BLaER1 (cell line): ENCODE measurements around the gene LMOD3.

Experiments used
- H3K27ac ChIP-seq: shearing (Covaris generic); formaldehyde crosslinking; 2 replicates; pipeline ENCODE4 v1.8.1; 2022
- H3K27me3 ChIP-seq: shearing (Covaris generic); formaldehyde crosslinking; 2 replicates; pipeline ENCODE4 v1.8.1; 2022
- H3K36me3 ChIP-seq: shearing (Covaris generic); formaldehyde crosslinking; 2 replicates; pipeline ENCODE4 v1.8.1; 2022
- H3K4me1 ChIP-seq: shearing (Covaris generic); formaldehyde crosslinking; 2 replicates; pipeline ENCODE4 v1.8.1; 2022
- H3K4me2 ChIP-seq: shearing (Covaris generic); formaldehyde crosslinking; 2 replicates; pipeline ENCODE4 v1.8.1; 2022
- H3K4me3 ChIP-seq: shearing (Covaris generic); formaldehyde crosslinking; 2 replicates; pipeline ENCODE4 v1.8.1; 2022
- H3K9ac ChIP-seq: shearing (Covaris generic); formaldehyde crosslinking; 2 replicates; pipeline ENCODE4 v1.8.1; 2022
- H3K9me3 ChIP-seq: shearing (Covaris generic); formaldehyde crosslinking; 2 replicates; pipeline ENCODE4 v1.8.1; 2022
- H4K20me1 ChIP-seq: shearing (Covaris generic); formaldehyde crosslinking; 2 replicates; pipeline ENCODE4 v1.8.1; 2022
- Cebpa-rat ChIP-seq: shearing (Covaris generic); IDR thresholded peaks from 2 replicates; pipeline ENCODE4 v1.8.1; 2022

The LMOD3 gene

DNA sequence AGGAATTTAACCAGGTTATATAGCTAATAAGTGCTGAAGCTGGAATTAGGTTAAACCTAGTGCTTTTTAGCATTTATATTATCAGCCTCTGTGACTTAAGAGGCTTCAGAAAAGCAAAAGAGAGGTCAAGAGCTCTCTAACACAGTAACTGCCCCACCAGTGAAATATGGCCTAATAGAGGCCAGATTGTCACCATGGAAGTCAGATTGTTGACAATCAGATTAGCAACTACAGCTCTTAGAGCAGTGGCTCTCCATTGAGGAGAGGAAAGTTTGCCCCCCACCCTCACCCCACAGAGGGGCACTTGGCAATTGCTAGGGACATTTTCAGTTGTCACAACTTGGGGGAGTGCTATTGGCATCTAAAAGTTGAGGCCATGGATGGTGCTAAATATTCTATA, 23.3 kb upstream of the LMOD3 start:
- Histone ChIP-seq H3K4me1 (peaks cover 11% of the 10 kb centered on the region), H3K27me3 (no peaks in the 10 kb centered on the region), H4K20me1 (no peaks in the 10 kb centered on the region), H3K4me2 (no peak overlapping the region), H3K9ac (no peak overlapping the region), H3K4me3 (no peak overlapping the region), H3K36me3 (no peaks in the 10 kb centered on the region), H3K27ac (no peak overlapping the region), H3K9me3 (no peaks in the 10 kb centered on the region)
- no peak for TF ChIP-seq Cebpa-rat

DNA sequence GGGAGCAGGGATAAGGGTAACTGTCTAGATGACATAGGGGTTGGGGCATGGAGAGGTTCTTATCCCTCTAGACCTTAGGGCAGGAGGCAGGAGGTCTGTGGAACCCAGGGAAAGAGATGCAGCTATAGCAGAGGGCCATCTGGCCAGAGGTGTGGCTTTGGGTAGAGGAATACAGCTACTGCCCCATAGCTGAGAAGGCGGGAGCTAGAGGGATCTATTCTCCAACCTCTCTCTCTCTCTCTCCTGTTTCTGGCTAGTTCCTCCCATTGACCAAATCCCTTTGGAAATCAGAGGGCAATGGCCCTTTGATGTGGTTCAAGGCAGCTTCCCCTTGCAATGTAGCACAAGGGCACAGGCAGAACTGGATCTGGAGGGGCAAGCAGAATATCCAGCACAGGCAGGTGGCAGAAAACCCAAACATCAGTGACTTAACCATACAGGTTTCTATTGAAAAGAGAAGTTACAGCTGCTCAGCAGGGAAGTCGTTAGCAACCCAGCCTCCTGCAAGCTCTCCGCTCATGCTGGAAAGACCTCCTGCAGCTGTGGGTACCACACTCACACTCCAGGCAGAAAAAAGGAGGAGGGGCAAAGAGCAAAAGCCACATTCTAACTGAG, 22.3 kb upstream of the LMOD3 start:
- Histone ChIP-seq H4K20me1 (no peaks in the 10 kb centered on the region), H3K27ac (no peak overlapping the region), H3K9ac (no peak overlapping the region), H3K4me1 (peaks cover 17% of the 10 kb centered on the region), H3K4me2 (peak overlapping the region; percentile 23; the same call in 1 of the 2 replicates), H3K27me3 (no peaks in the 10 kb centered on the region), H3K36me3 (no peaks in the 10 kb centered on the region), H3K4me3 (no peak overlapping the region), H3K9me3 (no peaks in the 10 kb centered on the region)
- TF ChIP-seq Cebpa-rat: no peak

GRCh38 chr3:69143612-69144011, 21.2 kb upstream of the LMOD3 start:
- no peaks in the 10 kb centered on the region for H3K36me3 ChIP-seq
- no peaks in the 10 kb centered on the region for H4K20me1 ChIP-seq
- H3K4me2 ChIP-seq: no peak overlapping the region
- H3K9ac ChIP-seq: no peak overlapping the region
- no peaks in the 10 kb centered on the region for H3K27me3 ChIP-seq
- no peak overlapping the region for H3K4me3 ChIP-seq
- no peak overlapping the region for H3K27ac ChIP-seq
- TF ChIP-seq Cebpa-rat: no peak
- peaks cover 17% of the 10 kb centered on the region for H3K4me1 ChIP-seq
- H3K9me3 ChIP-seq: no peaks in the 10 kb centered on the region

DNA sequence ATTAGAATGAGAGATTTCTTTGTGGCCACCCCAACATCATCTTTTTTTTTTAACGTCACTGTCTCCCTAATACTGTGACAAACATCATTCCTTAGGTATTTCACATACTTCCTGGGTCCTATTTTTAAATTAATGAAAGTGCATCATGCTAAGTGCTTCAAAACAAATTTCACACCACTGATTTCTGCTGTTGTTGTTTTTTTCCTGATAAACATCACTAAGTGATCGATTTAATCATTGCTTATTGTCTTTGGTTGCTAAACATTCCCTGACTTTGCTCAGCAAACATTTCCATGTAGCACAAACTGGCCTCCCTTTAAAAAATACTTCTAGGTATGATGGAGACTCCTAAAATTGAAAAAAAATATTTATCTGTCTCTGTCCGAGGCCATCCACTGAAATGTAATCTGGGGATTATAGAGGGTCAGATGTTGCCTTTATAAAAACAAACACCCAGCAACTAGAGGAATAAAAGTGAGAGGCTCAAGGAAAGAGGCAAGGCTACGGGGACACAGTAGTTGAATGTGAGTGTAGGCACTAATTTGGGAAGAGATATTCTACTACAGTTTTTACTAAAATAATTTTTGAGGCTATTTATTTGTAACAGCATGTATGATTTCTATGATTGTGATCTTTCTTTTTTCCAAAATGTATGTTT, 20.5 kb upstream of the LMOD3 start:
- no peak overlapping the region for H3K27ac ChIP-seq
- no peak for TF ChIP-seq Cebpa-rat
- H3K4me3 ChIP-seq: no peak overlapping the region
- H3K27me3 ChIP-seq: no peaks in the 10 kb centered on the region
- peaks cover 17% of the 10 kb centered on the region for H3K4me1 ChIP-seq
- no peaks in the 10 kb centered on the region for H3K36me3 ChIP-seq
- H3K9me3 ChIP-seq: no peaks in the 10 kb centered on the region
- no peak overlapping the region for H3K9ac ChIP-seq
- H3K4me2 ChIP-seq: no peak overlapping the region
- H4K20me1 ChIP-seq: no peaks in the 10 kb centered on the region

DNA sequence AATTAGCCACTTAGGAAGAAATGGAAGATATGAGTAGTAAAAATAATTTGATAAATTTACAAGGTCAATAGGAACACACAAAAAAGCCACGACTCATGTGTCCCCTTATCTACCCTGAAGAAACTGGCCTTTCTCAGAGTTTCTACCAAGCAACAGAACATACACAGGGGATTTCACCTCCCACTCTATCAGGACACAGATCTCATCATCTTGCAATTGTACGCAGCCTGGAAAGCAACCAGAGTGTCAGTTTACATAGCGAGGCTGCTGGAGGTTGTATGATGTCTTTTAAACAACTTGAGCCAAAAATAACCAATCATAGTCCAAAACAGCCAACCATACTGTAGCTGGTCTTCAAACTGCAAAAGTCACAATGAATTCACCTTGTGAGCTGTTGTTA, 19.7 kb upstream of the LMOD3 start:
- no peak overlapping the region for H3K4me3 ChIP-seq
- H3K36me3 ChIP-seq: no peaks in the 10 kb centered on the region
- no peaks in the 10 kb centered on the region for H3K9me3 ChIP-seq
- no peaks in the 10 kb centered on the region for H4K20me1 ChIP-seq
- peaks cover 17% of the 10 kb centered on the region for H3K4me1 ChIP-seq
- H3K4me2 ChIP-seq: no peak overlapping the region
- H3K27me3 ChIP-seq: no peaks in the 10 kb centered on the region
- no peak for TF ChIP-seq Cebpa-rat
- H3K9ac ChIP-seq: no peak overlapping the region
- H3K27ac ChIP-seq: no peak overlapping the region

- H3K4me3 ChIP-seq: no peak overlapping the region
- no peak for TF ChIP-seq Cebpa-rat
- H3K4me1 ChIP-seq: peaks cover 17% of the 10 kb centered on the region
- no peaks in the 10 kb centered on the region for H3K27me3 ChIP-seq
- no peak overlapping the region for H3K4me2 ChIP-seq
- H3K9me3 ChIP-seq: no peaks in the 10 kb centered on the region
- H4K20me1 ChIP-seq: no peaks in the 10 kb centered on the region
- H3K9ac ChIP-seq: no peak overlapping the region
- no peak overlapping the region for H3K27ac ChIP-seq
- H3K36me3 ChIP-seq: no peaks in the 10 kb centered on the region
Observed at GRCh38 chr3:69141313-69141712, 18.9 kb upstream of the LMOD3 start.

GRCh38 chr3:69137412-69137811, 15.0 kb upstream of the LMOD3 start:
- no peaks in the 10 kb centered on the region for H3K27me3 ChIP-seq
- H4K20me1 ChIP-seq: no peaks in the 10 kb centered on the region
- H3K4me3 ChIP-seq: no peak overlapping the region
- peaks cover 4% of the 10 kb centered on the region; the same call in 1 of the 2 replicates for H3K9me3 ChIP-seq
- TF ChIP-seq Cebpa-rat: no peak
- H3K4me2 ChIP-seq: no peak overlapping the region
- peaks cover 6% of the 10 kb centered on the region; the same call in 1 of the 2 replicates for H3K4me1 ChIP-seq
- no peak overlapping the region for H3K9ac ChIP-seq
- no peaks in the 10 kb centered on the region for H3K36me3 ChIP-seq
- H3K27ac ChIP-seq: no peak overlapping the region

DNA sequence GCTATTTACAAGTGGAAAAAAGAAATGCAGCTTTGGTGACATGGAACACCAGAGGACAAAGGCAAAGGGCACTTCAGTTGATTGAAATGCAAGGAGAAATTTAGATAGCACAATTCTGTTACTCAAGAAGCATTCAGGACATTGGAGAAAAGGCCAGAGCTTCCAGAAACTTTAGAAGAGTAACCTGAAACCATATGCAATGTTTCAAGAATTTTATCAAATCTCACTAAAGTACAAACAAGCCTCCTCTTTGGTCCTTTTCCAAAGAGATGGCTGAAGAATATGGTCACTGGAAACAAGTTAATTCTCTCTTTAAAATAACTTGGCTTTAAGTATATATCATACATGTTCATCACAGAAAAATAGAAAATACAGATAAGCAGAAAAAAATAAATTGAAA, 14.6 kb upstream of the LMOD3 start:
- Histone ChIP-seq H3K27me3 (no peaks in the 10 kb centered on the region), H3K9me3 (peaks cover 4% of the 10 kb centered on the region; the same call in 1 of the 2 replicates), H3K4me2 (no peak overlapping the region), H3K4me3 (no peak overlapping the region), H3K4me1 (peaks cover 6% of the 10 kb centered on the region; the same call in 1 of the 2 replicates), H4K20me1 (no peaks in the 10 kb centered on the region), H3K9ac (no peak overlapping the region), H3K36me3 (no peaks in the 10 kb centered on the region), H3K27ac (no peak overlapping the region)
- no peak for TF ChIP-seq Cebpa-rat

DNA sequence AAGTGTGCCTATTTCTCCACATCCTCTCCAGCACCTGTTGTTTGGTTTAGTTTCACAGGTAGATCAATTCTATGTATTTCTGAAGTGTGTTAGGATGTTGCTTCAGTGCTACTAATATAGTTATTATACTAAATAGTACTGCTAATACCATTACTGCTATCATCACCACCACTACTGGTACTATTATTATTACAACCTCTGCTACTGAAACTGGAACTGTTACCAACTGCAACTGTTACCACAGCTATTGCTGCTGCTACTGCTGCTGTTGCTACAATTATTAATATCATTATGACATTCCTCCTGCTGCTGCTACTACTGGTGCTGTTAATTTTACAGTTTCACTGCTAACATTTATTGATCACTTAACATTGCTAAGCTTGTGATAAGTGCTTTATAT, 8.3 kb upstream of the LMOD3 start:
- H3K27me3 ChIP-seq: no peaks in the 10 kb centered on the region
- H3K27ac ChIP-seq: no peak overlapping the region
- H4K20me1 ChIP-seq: no peaks in the 10 kb centered on the region
- H3K4me2 ChIP-seq: no peak overlapping the region
- no peaks in the 10 kb centered on the region for H3K36me3 ChIP-seq
- H3K9me3 ChIP-seq: peaks cover 4% of the 10 kb centered on the region; the same call in 1 of the 2 replicates
- no peak overlapping the region for H3K9ac ChIP-seq
- H3K4me1 ChIP-seq: peaks cover 4% of the 10 kb centered on the region
- TF ChIP-seq Cebpa-rat: no peak
- no peak overlapping the region for H3K4me3 ChIP-seq

DNA sequence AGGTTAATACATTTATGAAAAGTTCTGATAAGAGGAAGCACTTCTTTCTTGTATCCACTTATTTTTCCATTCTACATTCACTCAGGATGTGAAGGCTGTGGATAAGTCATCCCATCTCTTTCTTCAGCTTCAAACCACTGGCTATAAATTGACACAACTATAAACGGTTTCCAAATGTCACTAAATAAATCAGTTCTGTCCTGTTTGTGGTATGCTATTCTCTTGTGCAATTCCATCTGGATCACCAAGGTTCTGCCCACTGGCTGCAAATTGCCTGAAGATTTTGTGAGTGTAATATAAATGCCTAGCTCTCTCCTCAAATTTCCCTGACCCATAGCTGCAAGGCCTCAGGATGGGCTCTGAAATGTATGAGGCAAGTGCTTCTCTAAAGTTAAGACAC, 7.1 kb upstream of the LMOD3 start:
- TF ChIP-seq Cebpa-rat: no peak
- Histone ChIP-seq H3K27me3 (no peaks in the 10 kb centered on the region), H4K20me1 (no peaks in the 10 kb centered on the region), H3K9ac (no peak overlapping the region), H3K9me3 (peaks cover 4% of the 10 kb centered on the region; the same call in 1 of the 2 replicates), H3K27ac (no peak overlapping the region), H3K4me3 (no peak overlapping the region), H3K4me1 (peaks cover 4% of the 10 kb centered on the region), H3K4me2 (no peak overlapping the region), H3K36me3 (no peaks in the 10 kb centered on the region)
